IMR-90 (cell line): ENCODE results near the gene TMEM127.

ENCODE experiments used
- BHLHE40 ChIP-seq: fragments of 150-350 bp; IDR thresholded peaks from 2 replicates; pipeline ENCODE4 v1.6.1; 2016; ENCODE audit warnings: mild to moderate bottlenecking, low read depth, low read length
- CHD1 ChIP-seq: IDR thresholded peaks from 2 replicates; pipeline ENCODE4 v1.6.1; 2012; ENCODE audit warnings: low read depth, low read length, improper control_type of control experiment
- CTCF ChIP-seq: conservative IDR thresholded peaks from 2 replicates; pipeline ENCODE4 v1.5.1; 2012; ENCODE audit warnings: mild to moderate bottlenecking, low read depth, low read length, improper control_type of control experiment
- ELK1 ChIP-seq: fragments of 150-350 bp; IDR thresholded peaks from 2 replicates; pipeline ENCODE4 v1.6.1; 2016; ENCODE audit warnings: low read depth, mild to moderate bottlenecking, low read length, moderate library complexity, borderline replicate concordance
- FOS ChIP-seq: fragments of 150-350 bp; IDR thresholded peaks from 2 replicates; pipeline ENCODE4 v1.6.1; 2016; ENCODE audit warnings: low read depth, low read length
- MXI1 ChIP-seq: IDR thresholded peaks from 2 replicates; pipeline ENCODE4 v1.6.1; 2012; ENCODE audit warnings: low read depth, mild to moderate bottlenecking, low read length, moderate library complexity, borderline replicate concordance
- POLR2A ChIP-seq: IDR thresholded peaks from 2 replicates; pipeline ENCODE4 v1.6.1; 2012; ENCODE audit warnings: mild to moderate bottlenecking, low read depth, low read length
- SMC3 ChIP-seq: fragments of 150-350 bp; IDR thresholded peaks from 2 replicates; pipeline ENCODE4 v1.6.1; 2016; ENCODE audit warnings: low read depth, mild to moderate bottlenecking, antibody characterized with exemption, low read length, moderate library complexity

- TF ChIP-seq CTCF (no peak), POLR2A (no peak), SMC3 (no peak), BHLHE40 (no peak), FOS (no peak), MXI1 (no peak), ELK1 (no peak), CHD1 (no peak)
These were observed 27.5 kb downstream of the TMEM127 start for GRCh38 chr2:96238266-96238665.
